GM12873 (cell line): ENCODE results near the gene PALM2AKAP2.

ENCODE experiments used
- CTCF ChIP-seq: IDR thresholded peaks from 2 replicates; pipeline ENCODE4 v1.5.1; 2012; ENCODE audit warnings: low read depth, mild to moderate bottlenecking, moderate library complexity, low read length, control low read depth; ENCODE audit not compliant: insufficient read depth; ENCODE audit errors: missing control alignments

PALM2AKAP2 gene

DNA sequence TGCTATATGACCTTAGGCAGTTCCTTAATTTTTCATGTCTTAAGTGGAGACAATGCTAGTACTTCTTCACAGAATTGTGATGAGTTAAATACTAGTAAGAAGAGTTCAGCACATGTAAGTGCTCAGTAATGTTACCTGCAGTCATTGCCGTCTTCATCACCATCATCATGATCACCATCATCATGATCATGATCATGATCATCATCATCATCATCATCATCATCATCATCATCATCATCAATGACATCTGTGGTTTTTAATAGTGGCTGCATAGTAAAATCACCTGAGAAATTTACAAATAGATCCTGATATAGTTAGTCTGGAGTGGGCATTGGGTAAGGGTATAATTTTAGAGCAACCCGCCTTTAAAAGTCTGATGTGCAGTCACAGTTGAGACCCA, 14.7 kb upstream of the PALM2AKAP2 start:
- TF ChIP-seq CTCF = no peak

GRCh38 chr9:109765830-109766229, 14.2 kb upstream of the PALM2AKAP2 start:
- no peak for TF ChIP-seq CTCF

GRCh38 chr9:109766351-109766750, 13.6 kb upstream of the PALM2AKAP2 start:
- TF ChIP-seq CTCF = no peak

DNA sequence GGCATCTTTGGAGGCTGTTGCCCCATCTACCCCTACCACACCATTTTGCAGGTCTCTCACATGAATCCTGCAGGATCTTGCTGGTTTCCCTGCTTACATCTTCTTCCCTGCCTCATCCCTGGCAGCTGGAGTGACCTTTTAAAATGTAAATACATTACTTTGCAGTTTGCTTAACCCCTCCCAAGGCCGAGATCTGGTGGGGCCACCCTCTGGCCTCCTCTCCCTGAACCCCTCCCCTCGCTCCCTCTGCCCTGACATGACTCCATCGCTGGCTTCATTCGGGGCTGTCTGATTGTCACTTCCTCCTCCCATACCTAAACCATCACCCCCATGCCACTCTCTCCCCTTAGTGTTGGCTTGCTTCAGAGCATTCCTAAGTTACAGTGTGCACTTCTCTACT, 12.6 kb upstream of the PALM2AKAP2 start:
- no peak for TF ChIP-seq CTCF

DNA sequence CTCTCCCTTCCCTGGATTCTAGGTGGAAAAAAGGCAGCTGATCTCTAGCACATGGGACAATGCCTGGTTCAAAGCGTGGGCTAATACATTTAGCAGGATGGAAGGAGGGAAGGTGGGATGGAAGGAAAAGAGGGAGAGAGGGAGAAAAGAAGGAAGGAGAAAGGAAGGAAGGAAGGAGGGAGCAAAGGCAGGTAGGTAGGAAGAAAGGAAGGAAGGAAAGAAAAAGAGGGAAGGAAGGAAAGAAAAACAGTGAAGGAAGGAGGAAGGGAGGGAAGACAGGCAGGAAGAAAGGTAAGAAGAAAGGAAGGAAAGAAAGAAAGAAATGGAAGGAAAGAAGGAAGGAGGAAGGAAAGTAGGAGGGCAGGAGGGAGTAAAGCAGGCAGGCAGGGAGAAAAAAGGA, 12.2 kb upstream of the PALM2AKAP2 start:
- no peak for TF ChIP-seq CTCF

- no peak for TF ChIP-seq CTCF
These were observed 10.7 kb upstream of the PALM2AKAP2 start for GRCh38 chr9:109769250-109769649.

DNA sequence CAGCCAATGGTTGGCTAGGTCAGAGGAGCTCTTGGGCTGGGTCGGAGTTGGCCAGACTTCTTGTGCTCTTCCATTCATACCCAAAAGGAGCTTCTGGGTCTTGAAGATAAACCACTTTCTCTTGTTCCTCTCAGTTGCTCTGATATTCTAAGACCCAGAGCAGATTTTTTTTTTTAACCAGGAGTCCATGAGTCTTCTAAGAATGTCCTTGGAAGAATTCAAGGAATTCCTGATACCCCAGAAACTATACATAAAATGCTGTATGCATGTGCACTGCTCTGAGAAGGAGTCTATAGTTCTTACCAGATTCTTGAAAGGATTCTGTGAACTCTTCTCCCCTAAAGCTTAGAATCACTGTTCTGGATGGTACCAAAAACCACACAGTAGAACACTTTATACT, 9.9 kb upstream of the PALM2AKAP2 start:
- no peak for TF ChIP-seq CTCF
